ENCODE data around the gene PLEKHO1.
A peak's percentile ranks its signal among the peaks of the same experiment; 100 is the strongest.

Gene PLEKHO1

GRCh38 chr1:150150133-150151021 lies 661 bp downstream of the PLEKHO1 start:
- no peak for DNase-seq

GRCh38 chr1:150151291-150152181 lies 1.8 kb downstream of the PLEKHO1 start:
- DNase-seq = peak; percentile 56

- DNase-seq = no peak
These were observed 2.4 kb downstream of the PLEKHO1 start for GRCh38 chr1:150152182-150152536.

GRCh38 chr1:150152772-150153456 lies 3.2 kb downstream of the PLEKHO1 start:
- DNase-seq = no peak

- DNase-seq = no peak
These were observed 4.4 kb downstream of the PLEKHO1 start for GRCh38 chr1:150154143-150154542.

GRCh38 chr1:150155413-150156071 lies 5.8 kb downstream of the PLEKHO1 start:
- no peak for DNase-seq

- no peak for DNase-seq
These were observed 7.3 kb downstream of the PLEKHO1 start for GRCh38 chr1:150156868-150157603.

GRCh38 chr1:150159550-150159949 lies 9.8 kb downstream of the PLEKHO1 start:
- no peak for DNase-seq

GRCh38 chr1:150160964-150161621 lies 11.4 kb downstream of the PLEKHO1 start:
- no peak for DNase-seq

- DNase-seq = no peak
These were observed 12.2 kb downstream of the PLEKHO1 start for GRCh38 chr1:150161747-150162581.

GRCh38 chr1:150162582-150162861 lies 12.8 kb downstream of the PLEKHO1 start:
- DNase-seq = no peak

GRCh38 chr1:150162862-150163706 lies 13.4 kb downstream of the PLEKHO1 start:
- DNase-seq = no peak

- DNase-seq = no peak
These were observed 14.5 kb downstream of the PLEKHO1 start for GRCh38 chr1:150164224-150164623.

- DNase-seq = no peak
These were observed 15.1 kb downstream of the PLEKHO1 start for GRCh38 chr1:150164779-150165178.

- peak; percentile 57 for DNase-seq
These were observed 16.2 kb downstream of the PLEKHO1 start for GRCh38 chr1:150165622-150166612.

- DNase-seq = peak; percentile 59
These were observed 19.4 kb downstream of the PLEKHO1 start for GRCh38 chr1:150168960-150169601.

- no peak for DNase-seq
These were observed 22.1 kb downstream of the PLEKHO1 start for GRCh38 chr1:150171801-150172200.

GRCh38 chr1:150173141-150173585 lies 23.4 kb downstream of the PLEKHO1 start:
- DNase-seq = no peak
